ENCODE results near the gene MYOM3. TPM values are rescaled to one million over a fixed set of nuclear protein-coding genes. Genes with fewer than 3 reads are reported as not detected.

Gene MYOM3
- total RNA-seq, 1 experiment from 2014 or later, result 1.5 TPM

GRCh38 chr1:24139222-24139489 lies 27.2 kb upstream of the MYOM3 start:
- DNase-seq (ENCODE audit: low read depth), result no peak

- no peak for DNase-seq (ENCODE audit: low read depth)
Observed at GRCh38 chr1:24138476-24139221, 26.7 kb upstream of the MYOM3 start.

- DNase-seq (ENCODE audit: low read depth), result no peak
Observed at GRCh38 chr1:24136956-24137539, 25.1 kb upstream of the MYOM3 start.

- no peak for DNase-seq (ENCODE audit: low read depth)
Observed at GRCh38 chr1:24134376-24134775, 22.4 kb upstream of the MYOM3 start.

- no peak for DNase-seq (ENCODE audit: low read depth)
Observed at GRCh38 chr1:24133819-24134218, 21.9 kb upstream of the MYOM3 start.

GRCh38 chr1:24130385-24130784 lies 18.4 kb upstream of the MYOM3 start:
- DNase-seq (ENCODE audit: low read depth), result no peak

- DNase-seq (ENCODE audit: low read depth), result no peak
Observed at GRCh38 chr1:24127801-24128363, 15.9 kb upstream of the MYOM3 start.

- no peak for DNase-seq (ENCODE audit: low read depth)
Observed at GRCh38 chr1:24127134-24127800, 15.3 kb upstream of the MYOM3 start.

- no peak for DNase-seq (ENCODE audit: low read depth)
Observed at GRCh38 chr1:24126672-24127023, 14.7 kb upstream of the MYOM3 start.

- DNase-seq (ENCODE audit: low read depth), result peak; percentile 23
Observed at GRCh38 chr1:24126018-24126671, 14.2 kb upstream of the MYOM3 start.

- no peak for DNase-seq (ENCODE audit: low read depth)
Observed at GRCh38 chr1:24125456-24125855, 13.5 kb upstream of the MYOM3 start.

GRCh38 chr1:24124980-24125379 lies 13.0 kb upstream of the MYOM3 start:
- DNase-seq (ENCODE audit: low read depth), result no peak

GRCh38 chr1:24123611-24124010 lies 11.7 kb upstream of the MYOM3 start:
- DNase-seq (ENCODE audit: low read depth), result no peak

GRCh38 chr1:24122776-24123175 lies 10.8 kb upstream of the MYOM3 start:
- DNase-seq (ENCODE audit: low read depth), result no peak

GRCh38 chr1:24121406-24121805 lies 9.5 kb upstream of the MYOM3 start:
- DNase-seq (ENCODE audit: low read depth), result no peak

- DNase-seq (ENCODE audit: low read depth), result no peak
Observed at GRCh38 chr1:24120965-24121364, 9.0 kb upstream of the MYOM3 start.

- no peak for DNase-seq (ENCODE audit: low read depth)
Observed at GRCh38 chr1:24119859-24120756, 8.2 kb upstream of the MYOM3 start.

- DNase-seq (ENCODE audit: low read depth), result no peak
Observed at GRCh38 chr1:24119489-24119858, 7.5 kb upstream of the MYOM3 start.

- DNase-seq (ENCODE audit: low read depth), result no peak
Observed at GRCh38 chr1:24118410-24119242, 6.7 kb upstream of the MYOM3 start.

GRCh38 chr1:24117722-24118409 lies 5.9 kb upstream of the MYOM3 start:
- peak; percentile 47 for DNase-seq (ENCODE audit: low read depth)
